Mucosa of descending colon (tissue), 3 donors: Measurements from ENCODE around the gene IFI6. TPM values are rescaled to one million over a fixed set of nuclear protein-coding genes. Genes with fewer than 3 reads are reported as not detected.

Source experiments
- ATAC-seq: fragments of 200-7000 bp; cut with Tn5 transposase; one replicate; pipeline ENCODE4 v1.9.1; 2020; ENCODE audit warnings: mild to moderate bottlenecking, moderate library complexity
- DNase-seq, 3 donors: peaks; one replicate each; pipeline ENCODE4 v3.0.0-alpha.2; 2020
- H3K36me3 ChIP-seq: fragments of 200-600 bp; one replicate; pipeline ENCODE4 v1.8.0; 2021; ENCODE audit warnings: low read depth, mild to moderate bottlenecking
- H3K4me1 ChIP-seq: fragments of 200-600 bp; one replicate; pipeline ENCODE4 v1.8.0; 2021; ENCODE audit warnings: low read depth, mild to moderate bottlenecking
- H3K4me3 ChIP-seq: fragments of 200-600 bp; one replicate; pipeline ENCODE4 v1.8.0; 2021; ENCODE audit warnings: mild to moderate bottlenecking
- H3K9me3 ChIP-seq: fragments of 200-600 bp; one replicate; pipeline ENCODE4 v1.8.0; 2021; ENCODE audit warnings: mild to moderate bottlenecking
- CTCF ChIP-seq: fragments of 200-600 bp; IDR thresholded peaks from one replicate; pipeline ENCODE4 v1.8.0; 2022; ENCODE audit warnings: antibody characterized with exemption, mild to moderate bottlenecking
- intact Hi-C, 2 donors: fragments of 100-400 bp; cut with DNase I in 1 of 2; cut with micrococcal nuclease in 1 of 2; formaldehyde crosslinking; loops; one replicate each; pipeline versions ENCODE4 v1.11.0 to v1.11.1; 2022; cut with DNase I, micrococcal nuclease
- total RNA-seq, 3 donors: library from RNA; stranded (reverse); fragmentation: NEBNext Ultra II Directional in 2 of 3; extraction: Animal tissue kit (Norgen Biotek cat#: 25700) in 2 of 3; gene quantifications; one replicate each; pipeline versions ENCODE4 v1.2.1 to v1.2.4, GENCODE V29; 2021 to 2023
- donor health status: DM: no; HTN: no; CAD: no; lungs with moderate emphysema.
- donor health status: DM: no; HTN: no; CAD: no.
- donor health status: DM: no; HTN: yes; CAD: no.

The IFI6 gene
- total RNA-seq, 3 donors from 2014 or later, result 8.3 to 51.4 (median 45.4) TPM

DNA sequence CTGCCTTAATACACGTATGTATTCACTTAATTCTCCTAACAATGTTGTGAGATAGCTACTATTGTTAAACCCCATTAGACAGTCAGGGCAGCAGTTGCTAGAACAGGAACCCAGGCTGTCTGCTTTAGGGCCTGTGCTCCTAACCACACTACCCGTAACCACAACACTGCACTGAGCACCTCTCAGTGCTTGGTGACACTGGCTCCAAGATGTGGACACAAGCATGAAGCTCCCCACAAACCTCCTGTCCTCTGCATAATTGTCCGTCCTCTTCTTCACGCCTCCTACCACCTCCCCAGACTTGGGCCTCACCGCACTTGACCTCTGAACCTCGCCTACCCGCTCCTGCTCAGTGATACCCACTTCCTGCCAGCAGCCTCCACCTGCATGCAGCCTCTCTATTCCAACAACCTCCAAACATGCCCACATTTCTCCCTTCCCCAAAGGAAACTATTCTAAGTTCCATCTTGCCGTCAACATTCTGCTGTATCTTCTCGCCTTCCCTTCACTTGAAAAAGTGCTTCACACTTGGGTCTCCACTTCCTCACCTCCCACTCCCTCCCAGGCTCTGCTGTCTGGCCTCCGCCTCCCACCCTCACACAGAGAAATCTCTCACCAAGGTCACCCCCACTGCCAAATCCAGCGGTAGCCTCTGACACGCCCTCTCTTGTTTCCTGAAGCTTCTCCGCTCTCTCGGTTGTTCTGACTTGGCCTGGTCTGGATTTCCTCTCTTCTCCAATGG is 53.5 kb downstream of the IFI6 start:
- Histone ChIP-seq H3K4me1 (no peaks in the 10 kb centered on the region), H3K4me3 (no peak overlapping the region), H3K36me3 (no peaks in the 10 kb centered on the region), H3K9me3 (no peaks in the 10 kb centered on the region)
- DNase-seq (no peak), ATAC-seq (peak; percentile 69)
- TF ChIP-seq CTCF, result no peak
- intact Hi-C loops, result no loop called here

DNA sequence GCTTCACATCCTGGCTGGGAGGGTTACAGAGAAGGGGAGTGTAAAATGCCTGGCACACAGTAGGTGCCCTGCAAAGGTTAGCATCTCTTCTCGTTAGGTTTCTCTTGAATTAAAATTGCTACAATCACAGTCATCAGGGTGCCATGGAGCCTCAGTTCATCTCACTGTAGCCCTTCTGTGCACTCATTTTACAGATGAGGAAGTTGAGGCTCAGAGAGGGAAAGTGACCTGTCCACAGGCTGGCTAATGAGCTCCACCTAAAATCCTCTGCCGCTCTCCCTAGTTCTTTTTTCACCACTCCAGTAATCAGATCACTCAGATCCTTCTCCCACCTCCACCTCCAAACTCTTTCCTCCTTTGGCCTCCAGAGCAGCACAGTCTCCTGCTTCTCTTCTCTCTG is 54.6 kb downstream of the IFI6 start:
- DNase-seq, result no peak
- TF ChIP-seq CTCF, result no peak
- H3K36me3 ChIP-seq, result no peaks in the 10 kb centered on the region
- H3K4me3 ChIP-seq, result no peak overlapping the region
- no peaks in the 10 kb centered on the region for H3K4me1 ChIP-seq
- intact Hi-C loops, result no loop called here
- no peak for ATAC-seq
- no peaks in the 10 kb centered on the region for H3K9me3 ChIP-seq

- no peak for TF ChIP-seq CTCF
- ATAC-seq (no peak), DNase-seq (peak in 1 of 3 donors; percentile 9)
- no peaks in the 10 kb centered on the region for H3K36me3 ChIP-seq
- intact Hi-C loops, result no loop called here
- H3K9me3 ChIP-seq, result no peaks in the 10 kb centered on the region
- no peaks in the 10 kb centered on the region for H3K4me1 ChIP-seq
- H3K4me3 ChIP-seq, result no peak overlapping the region
These were observed 55.6 kb downstream of the IFI6 start for GRCh38 chr1:27616441-27616840.

Other genes with a start within 250 kb of the IFI6 start
- 100 to 1,000 TPM; 131 to 159 (median 134) TPM for gene WASF2, start 182.0 kb downstream of the IFI6 start, total RNA-seq
- gene AHDC1, start 68.0 kb downstream of the IFI6 start, total RNA-seq, result 10 to 100 TPM; 13.7 to 58.6 (median 18.7) TPM
- 1 to 10 TPM; 2.3 to 5.7 (median 5.3) TPM for gene FGR, start 37.0 kb downstream of the IFI6 start, total RNA-seq
- gene FAM76A, start 53.8 kb upstream of the IFI6 start, total RNA-seq, result 10 to 100 TPM; 10.6 to 17.5 (median 14.0) TPM
- gene STX12, start 101.0 kb upstream of the IFI6 start, total RNA-seq, result 10 to 100 TPM; 58.1 to 64.9 (median 61.8) TPM
- 10 to 100 TPM; 29.1 to 33.7 (median 31.0) TPM for gene PPP1R8, start 158.6 kb upstream of the IFI6 start, total RNA-seq
- 10 to 100 TPM in 2 of 3 donors, 1 to 10 TPM in 1; 3.8 to 17.7 (median 15.6) TPM for gene THEMIS2, start 200.4 kb upstream of the IFI6 start, total RNA-seq
- gene RPA2, start 242.4 kb upstream of the IFI6 start, total RNA-seq, result 10 to 100 TPM; 14.2 to 20.6 (median 19.2) TPM